OCI-LY7 (cell line): ENCODE data around the gene KRTAP13-1. TPM values are rescaled to one million over a fixed set of nuclear protein-coding genes. Genes with fewer than 3 reads are reported as not detected.

Source experiments
- BruUV-seq: library from RNA; stranded (reverse); fragments of 400-500 nt; replicated peaks from 2 replicates; lab custom pipeline; 2021; lab: Mats Ljungman, UMichigan
- CTCF ChIA-PET: fragments of 300-600 bp; sonication (Branson Sonifier 250); formaldehyde crosslinking; loops from one replicate; lab custom pipeline; 2022; ENCODE audit warnings: antibody characterized with exemption; ENCODE audit not compliant: unreplicated experiment; lab: Charles Lee
- POLR2A ChIA-PET: fragments of 300-600 bp; sonication (Branson Sonifier 250); formaldehyde crosslinking; loops from one replicate; lab custom pipeline; 2022; ENCODE audit warnings: antibody characterized with exemption; lab: Charles Lee
- DNase-seq: peaks from one replicate; pipeline ENCODE4 v3.0.0-alpha.2; 2015; ENCODE audit warnings: low spot score
- H2AFZ ChIP-seq: fragments of 200-600 bp; sonication (generic), shearing (Covaris generic); 2 replicates; pipeline ENCODE4 v1.6.1; 2014; ENCODE audit warnings: mild to moderate bottlenecking, antibody characterized with exemption, low read length, moderate library complexity
- H3K27ac ChIP-seq: fragments of 200-600 bp; sonication (generic); 2 replicates; pipeline ENCODE4 v1.5.1; 2014; ENCODE audit warnings: mixed run types, low read depth, mild to moderate bottlenecking, moderate library complexity, low read length, inconsistent platforms; ENCODE audit not compliant: poor library complexity, severe bottlenecking
- H3K36me3 ChIP-seq: fragments of 200-600 bp; sonication (generic); 2 replicates; pipeline ENCODE4 v1.6.1; 2014; ENCODE audit warnings: mild to moderate bottlenecking, antibody characterized with exemption, low read length, moderate library complexity, mixed read lengths; ENCODE audit not compliant: insufficient read depth
- H3K4me1 ChIP-seq: fragments of 200-600 bp; sonication (generic); 2 replicates; pipeline ENCODE4 v1.5.1; 2014; ENCODE audit warnings: mild to moderate bottlenecking, low read length; ENCODE audit not compliant: insufficient read depth, poor library complexity, severe bottlenecking
- H3K4me2 ChIP-seq: fragments of 200-600 bp; sonication (generic); 2 replicates; pipeline ENCODE4 v1.6.1; 2014; ENCODE audit warnings: mild to moderate bottlenecking, low read length
- H3K4me3 ChIP-seq: fragments of 200-600 bp; sonication (generic); 2 replicates; pipeline ENCODE4 v1.5.1; 2014; ENCODE audit warnings: mild to moderate bottlenecking, low read depth, low read length; ENCODE audit not compliant: poor library complexity, severe bottlenecking
- H3K79me2 ChIP-seq: fragments of 200-600 bp; sonication (generic); 2 replicates; pipeline ENCODE4 v1.6.1; 2016; ENCODE audit warnings: low read depth, mild to moderate bottlenecking, low read length, moderate library complexity, mixed read lengths; ENCODE audit not compliant: insufficient read depth
- H3K9me2 ChIP-seq: fragments of 200-600 bp; sonication (generic); 2 replicates; pipeline ENCODE4 v1.6.1; 2016; ENCODE audit warnings: mild to moderate bottlenecking, low read length, mixed read lengths; ENCODE audit not compliant: insufficient read depth
- H3K9me3 ChIP-seq: fragments of 200-600 bp; sonication (generic); 2 replicates; pipeline ENCODE4 v1.6.1; 2014; ENCODE audit warnings: mild to moderate bottlenecking, mixed run types, low read length, mixed read lengths
- H4K20me1 ChIP-seq: fragments of 200-600 bp; sonication (generic); 2 replicates; pipeline ENCODE4 v1.6.1; 2014; ENCODE audit warnings: mild to moderate bottlenecking, antibody characterized with exemption, low read length, moderate library complexity, mixed read lengths; ENCODE audit not compliant: insufficient read depth
- EZH2phosphoT487 ChIP-seq: fragments of 200-600 bp; sonication (generic); IDR thresholded peaks from 2 replicates; pipeline ENCODE4 v1.6.1; 2018; ENCODE audit warnings: low read depth, borderline replicate concordance, mild to moderate bottlenecking, mixed run types, antibody characterized with exemption, low read length, moderate library complexity, mixed read lengths
- intact Hi-C: fragments of 100-400 bp; cut with micrococcal nuclease; formaldehyde crosslinking; loops from one replicate; pipeline ENCODE4 v1.10.0; 2022; ENCODE audit not compliant: unreplicated experiment
- total RNA-seq, 2 experiments: library from RNA; depleted of rRNA in 1 of 2; stranded (reverse); fragments of >200 nt in 1 of 2; shearing (Covaris generic) in 1 of 2; gene quantifications; 2 replicates each; pipeline ENCODE4 v1.2.3, GENCODE V29; 2014 to 2022
- TF ChIP-seq, protein P1 (sequence below): fragments of 200-600 bp; sonication (generic); conservative IDR thresholded peaks from 2 replicates; pipeline ENCODE4 v1.5.1; 2014; ENCODE audit warnings: mild to moderate bottlenecking, antibody characterized with exemption, low read length, moderate library complexity, mixed read lengths

The KRTAP13-1 gene
- total RNA-seq, 2 experiments from 2014 or later = not detected

DNA sequence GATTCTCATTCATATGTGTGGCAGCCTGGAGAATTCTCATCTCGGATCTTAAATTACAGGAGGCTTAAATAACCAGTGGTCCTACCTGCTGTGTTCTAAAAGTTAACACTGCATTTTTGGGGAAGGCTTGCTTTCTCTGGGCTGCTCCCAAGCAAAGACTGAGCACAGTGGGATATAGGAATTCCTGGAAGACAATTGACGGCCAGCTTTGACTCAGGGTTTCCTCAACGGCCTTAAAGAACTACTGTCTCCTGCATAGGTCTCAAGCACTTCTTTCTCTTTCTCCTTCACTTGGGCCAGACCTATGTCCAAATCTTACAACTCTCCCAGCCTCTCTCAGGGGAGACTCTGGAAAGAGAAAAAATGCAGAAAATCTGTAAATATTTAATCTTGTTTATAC is 30.9 kb downstream of the KRTAP13-1 start:
- H2AFZ ChIP-seq = no peak overlapping the region
- TF ChIP-seq, protein P1, sequence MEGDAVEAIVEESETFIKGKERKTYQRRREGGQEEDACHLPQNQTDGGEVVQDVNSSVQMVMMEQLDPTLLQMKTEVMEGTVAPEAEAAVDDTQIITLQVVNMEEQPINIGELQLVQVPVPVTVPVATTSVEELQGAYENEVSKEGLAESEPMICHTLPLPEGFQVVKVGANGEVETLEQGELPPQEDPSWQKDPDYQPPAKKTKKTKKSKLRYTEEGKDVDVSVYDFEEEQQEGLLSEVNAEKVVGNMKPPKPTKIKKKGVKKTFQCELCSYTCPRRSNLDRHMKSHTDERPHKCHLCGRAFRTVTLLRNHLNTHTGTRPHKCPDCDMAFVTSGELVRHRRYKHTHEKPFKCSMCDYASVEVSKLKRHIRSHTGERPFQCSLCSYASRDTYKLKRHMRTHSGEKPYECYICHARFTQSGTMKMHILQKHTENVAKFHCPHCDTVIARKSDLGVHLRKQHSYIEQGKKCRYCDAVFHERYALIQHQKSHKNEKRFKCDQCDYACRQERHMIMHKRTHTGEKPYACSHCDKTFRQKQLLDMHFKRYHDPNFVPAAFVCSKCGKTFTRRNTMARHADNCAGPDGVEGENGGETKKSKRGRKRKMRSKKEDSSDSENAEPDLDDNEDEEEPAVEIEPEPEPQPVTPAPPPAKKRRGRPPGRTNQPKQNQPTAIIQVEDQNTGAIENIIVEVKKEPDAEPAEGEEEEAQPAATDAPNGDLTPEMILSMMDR = no peak
- intact Hi-C loops = no loop called here
- no peaks in the 10 kb centered on the region for H3K9me3 ChIP-seq
- no peak overlapping the region for H3K27ac ChIP-seq
- CTCF ChIA-PET = no interaction called here
- no peaks in the 10 kb centered on the region for H3K79me2 ChIP-seq
- H3K36me3 ChIP-seq = no peaks in the 10 kb centered on the region
- no peak overlapping the region for H3K4me2 ChIP-seq
- no TSS peak for BruUV-seq
- H3K4me3 ChIP-seq = no peak overlapping the region
- H4K20me1 ChIP-seq = no peaks in the 10 kb centered on the region
- no peaks in the 10 kb centered on the region for H3K4me1 ChIP-seq
- POLR2A ChIA-PET = no interaction called here
- no peaks in the 10 kb centered on the region for H3K9me2 ChIP-seq
- no peak for DNase-seq

DNA sequence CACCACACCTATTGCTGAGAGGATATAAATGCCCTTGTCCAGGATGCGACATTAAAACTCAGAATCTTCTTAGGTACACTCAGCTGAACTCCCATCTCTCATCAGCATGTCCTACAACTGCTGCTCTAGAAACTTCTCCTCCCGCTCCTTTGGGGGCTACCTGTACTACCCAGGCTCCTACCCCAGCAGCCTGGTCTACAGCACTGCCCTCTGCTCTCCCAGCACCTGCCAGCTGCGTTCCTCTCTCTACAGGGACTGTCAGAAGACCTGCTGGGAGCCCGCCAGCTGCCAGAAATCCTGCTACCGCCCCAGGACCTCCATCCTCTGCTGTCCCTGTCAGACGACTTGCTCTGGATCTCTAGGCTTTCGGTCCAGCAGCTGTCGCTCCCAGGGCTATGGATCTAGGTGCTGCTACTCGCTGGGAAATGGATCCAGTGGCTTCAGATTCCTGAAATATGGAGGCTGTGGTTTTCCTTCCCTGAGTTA is 34.4 kb downstream of the KRTAP13-1 start, which contains the start of gene KRTAP13-4:
KRTAP13-4 (plus strand) TSS at position 51 of the 486 bp plus-strand sequence; CDS start at position 107, 56 bp downstream.
- H3K4me1 ChIP-seq = no peaks in the 10 kb centered on the region
- ChIA-PET POLR2A (no interaction called here), CTCF (no interaction called here)
- H3K27ac ChIP-seq = no peak within 1 kb of the TSS
- no peak within 1 kb of the TSS for H2AFZ ChIP-seq
- H3K9me2 ChIP-seq = no peaks in the 10 kb centered on the region
- H3K36me3 ChIP-seq = no peaks in the 10 kb centered on the region
- H3K9me3 ChIP-seq = no peaks in the 10 kb centered on the region
- intact Hi-C loops = no loop called here
- H3K4me2 ChIP-seq = no peak within 1 kb of the TSS
- BruUV-seq = no TSS peak
- H3K79me2 ChIP-seq = no peaks in the 10 kb centered on the region
- H4K20me1 ChIP-seq = no peaks in the 10 kb centered on the region
- no peak for DNase-seq
- TF ChIP-seq EZH2phosphoT487 = no peak
- TF ChIP-seq, protein P1 = no peak
- H3K4me3 ChIP-seq = no peak within 1 kb of the TSS

DNA sequence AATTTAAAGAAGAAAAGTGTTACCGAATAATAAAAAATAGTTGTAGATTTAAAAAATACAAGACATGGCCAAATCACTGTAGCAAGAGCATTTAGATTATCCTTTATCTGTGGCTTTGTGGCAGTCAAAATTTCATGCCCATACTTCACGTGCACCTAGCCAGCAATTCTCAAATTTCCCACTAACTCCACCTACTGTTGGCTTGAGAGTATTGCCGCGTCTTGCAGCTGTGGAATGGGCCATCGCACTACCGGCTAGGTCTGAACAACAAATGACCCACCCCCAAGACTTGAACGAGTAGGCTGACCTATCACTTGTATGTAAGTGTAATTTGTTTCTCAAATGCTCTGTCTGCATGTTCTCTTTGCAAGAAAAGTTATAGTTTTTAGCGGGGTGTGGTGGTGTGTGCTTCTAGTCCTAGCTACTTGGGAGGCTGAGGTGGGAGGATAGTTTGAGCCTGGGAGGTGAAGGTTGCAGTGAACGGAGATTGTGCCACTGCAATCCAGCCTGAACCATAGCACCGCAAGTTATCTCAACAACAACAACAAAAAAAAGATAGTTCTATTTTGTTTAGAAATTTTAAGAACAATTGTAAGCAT is 38.3 kb downstream of the KRTAP13-1 start:
- H3K4me3 ChIP-seq = no peak overlapping the region
- no peak overlapping the region for H3K4me2 ChIP-seq
- DNase-seq = peak; percentile 23
- no peak overlapping the region for H3K27ac ChIP-seq
- no peaks in the 10 kb centered on the region for H3K4me1 ChIP-seq
- H3K9me3 ChIP-seq = no peaks in the 10 kb centered on the region
- no TSS peak for BruUV-seq
- POLR2A ChIA-PET = no interaction called here
- H3K9me2 ChIP-seq = no peaks in the 10 kb centered on the region
- CTCF ChIA-PET = no interaction called here
- no peaks in the 10 kb centered on the region for H3K36me3 ChIP-seq
- intact Hi-C loops = no loop called here
- no peaks in the 10 kb centered on the region for H4K20me1 ChIP-seq
- TF ChIP-seq EZH2phosphoT487 = no peak
- TF ChIP-seq, protein P1 = peak; percentile 76
- no peaks in the 10 kb centered on the region for H3K79me2 ChIP-seq
- H2AFZ ChIP-seq = no peak overlapping the region
